LHCN-M2 (cell line): ENCODE data around the gene NOM1. TPM values are rescaled to one million over a fixed set of nuclear protein-coding genes. Genes with fewer than 3 reads are reported as not detected.

Source experiments
- DNase-seq: peaks from one replicate; pipeline ENCODE4 v3.0.0-alpha.2; 2012; ENCODE audit warnings: low read depth
- total RNA-seq: library from RNA; depleted of rRNA; stranded (reverse); fragments of >200 nt; gene quantifications from 2 replicates; pipeline ENCODE4 v1.2.3, GENCODE V29; 2014

The NOM1 gene
- total RNA-seq, 1 experiment from 2014 or later = 17.4 TPM

GRCh38 chr7:156979711-156980110 lies 30.2 kb downstream of the NOM1 start:
- no peak for DNase-seq

- DNase-seq = peak; percentile 44
Measured at GRCh38 chr7:156984174-156984891, 34.8 kb downstream of the NOM1 start.

- DNase-seq = no peak
Measured at GRCh38 chr7:156985101-156985992, 35.8 kb downstream of the NOM1 start.

- DNase-seq = no peak
Measured at GRCh38 chr7:156986378-156986777, 36.9 kb downstream of the NOM1 start.

GRCh38 chr7:156988343-156989185 lies 39.1 kb downstream of the NOM1 start:
- DNase-seq = no peak

- no peak for DNase-seq
Measured at GRCh38 chr7:156989766-156990535, 40.4 kb downstream of the NOM1 start.

- DNase-seq = no peak
Measured at GRCh38 chr7:156993021-156993924, 43.8 kb downstream of the NOM1 start.

DNA sequence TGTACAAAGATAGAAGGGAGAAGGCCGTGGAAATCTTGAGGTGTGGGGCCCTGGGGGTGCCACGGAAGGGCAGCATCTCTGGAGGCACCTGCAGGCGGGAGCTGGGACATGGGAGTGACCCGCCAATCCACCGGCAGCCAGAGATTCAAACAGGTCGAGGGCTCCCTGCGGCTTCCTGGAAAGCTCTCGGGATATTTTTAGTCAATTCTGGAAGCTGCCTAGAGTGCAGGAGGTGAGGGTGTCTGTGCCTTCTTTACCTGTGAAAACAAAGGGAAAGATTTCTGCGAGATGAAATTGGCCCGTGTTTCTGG lies 44.4 kb downstream of the NOM1 start:
- no peak for DNase-seq

- no peak for DNase-seq
Measured at GRCh38 chr7:156994417-156994816, 44.9 kb downstream of the NOM1 start.

- DNase-seq = no peak
Measured at GRCh38 chr7:156998988-156999957, 49.8 kb downstream of the NOM1 start.

GRCh38 chr7:156999958-157000726 lies 50.6 kb downstream of the NOM1 start:
- no peak for DNase-seq

DNA sequence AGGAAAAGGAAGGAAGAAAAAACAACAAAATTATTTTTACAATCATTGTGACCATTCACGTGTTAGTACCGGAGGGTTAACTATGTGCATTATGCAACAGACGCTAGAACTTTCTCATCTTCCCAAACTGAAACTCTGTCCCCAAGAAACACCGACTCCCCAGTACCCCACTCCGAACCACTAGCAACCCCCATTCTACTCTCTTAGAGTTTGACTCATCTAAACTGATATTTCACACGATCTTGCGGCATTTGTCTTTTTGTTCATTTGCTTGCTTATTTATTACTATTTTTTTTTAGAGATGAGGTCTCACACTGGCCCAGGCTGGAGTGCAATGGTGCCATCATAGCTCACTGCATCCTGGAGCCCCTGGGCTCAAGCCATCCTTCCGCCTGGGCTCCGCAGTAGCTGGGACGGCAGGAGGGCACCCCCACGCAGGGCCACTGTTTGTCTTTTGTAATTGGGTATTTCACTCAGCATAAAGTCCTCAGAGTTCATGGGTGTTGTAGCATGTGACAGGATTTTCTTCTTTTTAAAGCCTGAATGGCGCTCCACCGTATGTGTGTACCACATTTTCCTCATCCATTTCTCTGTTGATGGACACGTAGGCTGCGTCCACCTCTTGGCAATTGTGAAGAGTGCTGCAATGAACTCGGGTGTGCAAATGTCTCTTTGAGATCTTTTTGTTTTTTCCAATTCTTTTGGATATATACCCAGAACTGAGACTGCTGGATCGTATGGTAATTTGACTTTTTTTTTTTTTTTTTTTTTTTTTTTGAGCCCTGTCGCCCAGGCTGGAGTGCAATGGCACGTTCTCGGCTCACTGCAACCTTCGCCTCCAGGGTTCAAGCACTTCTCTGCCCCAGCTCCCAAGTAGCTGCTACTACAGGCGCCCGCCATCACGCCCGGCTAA lies 51.5 kb downstream of the NOM1 start:
- DNase-seq = no peak

DNA sequence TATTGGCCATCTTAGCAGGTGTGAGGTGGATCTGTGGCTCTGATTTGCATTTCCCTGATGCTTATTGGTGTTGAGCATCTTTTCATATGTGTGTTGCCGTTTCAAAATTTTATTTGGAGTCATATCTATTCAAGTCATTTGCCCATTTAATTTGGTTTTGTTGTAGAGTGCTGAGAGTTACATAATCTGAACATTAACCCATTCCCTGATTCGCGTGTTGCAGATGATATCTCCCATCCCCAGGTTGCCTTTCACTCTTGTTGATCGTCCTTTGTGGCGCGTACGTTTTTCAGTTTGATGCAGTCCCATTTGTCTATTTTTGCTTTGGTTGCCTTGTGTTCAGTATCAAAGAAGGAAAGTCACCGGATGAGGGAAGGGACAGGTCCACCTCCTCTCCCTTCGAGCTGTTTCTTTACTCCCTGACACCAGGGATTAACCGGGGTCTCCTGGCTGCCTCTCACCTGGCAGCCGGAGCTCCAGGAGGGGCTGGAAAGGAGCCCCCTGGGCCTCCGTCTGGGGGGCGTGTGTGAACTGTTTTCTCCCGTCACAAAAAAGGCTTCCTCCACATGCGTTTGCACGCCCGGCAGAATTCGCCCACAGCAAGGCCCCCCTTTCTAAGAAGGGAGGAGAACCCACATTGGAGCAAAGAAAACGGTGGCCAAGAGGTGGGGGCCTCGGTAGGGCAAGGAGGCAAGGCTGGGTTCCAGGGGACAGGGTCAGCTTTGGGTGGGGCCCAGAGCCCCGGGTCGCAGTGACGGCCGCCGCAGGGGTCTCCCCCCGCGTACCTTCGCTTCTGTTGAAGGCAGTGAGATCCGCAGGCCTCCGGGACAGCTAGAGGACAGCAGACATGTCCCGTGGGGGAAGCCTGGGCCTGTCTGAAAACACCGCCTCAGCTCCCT lies 52.7 kb downstream of the NOM1 start:
- DNase-seq = no peak

DNA sequence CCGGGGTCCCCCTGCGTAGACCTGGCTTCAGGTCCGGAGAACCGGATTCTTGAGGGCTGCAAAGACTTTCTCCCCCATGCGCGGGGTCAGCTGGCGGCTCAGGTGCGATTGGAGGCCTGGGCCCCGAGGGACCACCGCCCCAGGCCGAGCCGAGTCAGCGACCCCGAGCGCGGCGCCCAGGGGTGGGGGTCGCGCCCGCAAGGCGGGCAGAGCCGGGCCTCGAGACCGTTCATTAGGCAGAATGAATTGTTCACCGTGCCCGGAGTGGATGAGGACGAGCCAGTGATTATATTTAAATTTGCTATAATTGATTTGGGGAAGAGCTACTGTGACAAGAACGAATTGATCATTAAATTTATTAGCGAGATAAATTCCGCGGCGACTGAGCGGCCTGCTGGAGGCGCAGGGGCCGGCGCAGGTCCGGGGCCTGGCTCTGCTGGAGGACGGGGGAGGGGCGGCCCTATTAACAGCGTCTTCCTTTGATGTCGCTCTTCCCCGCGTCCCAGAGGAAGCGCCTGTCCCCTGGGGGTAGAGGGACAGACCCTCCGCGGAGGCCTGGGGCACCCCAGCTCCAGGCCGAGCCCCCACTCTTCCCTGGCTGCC lies 53.4 kb downstream of the NOM1 start:
- no peak for DNase-seq

DNA sequence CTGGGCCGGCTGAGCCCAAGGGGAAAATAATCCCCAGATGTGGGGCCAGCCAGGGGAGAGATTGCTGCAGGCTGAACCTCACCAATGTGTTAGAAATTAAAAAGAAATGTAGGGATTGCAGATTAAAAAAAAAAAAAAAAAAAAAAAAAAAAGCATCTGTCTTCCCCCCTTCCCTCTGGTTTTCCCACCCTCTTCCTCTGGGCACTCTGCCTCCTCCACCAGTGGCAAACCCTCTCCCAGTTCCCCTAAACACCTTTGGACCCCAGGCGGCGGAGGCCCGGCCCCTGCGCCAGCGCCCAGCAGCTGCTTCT lies 53.9 kb downstream of the NOM1 start:
- no peak for DNase-seq
